Gastroesophageal sphincter (tissue), 3 donors: ENCODE results near the gene WDR81.

Experiments used
- CTCF ChIP-seq, 4 experiments: fragments of 200-600 bp in 2 of 4; fragments of 450-650 bp in 2 of 4; sonication (generic) in 1 of 4; IDR thresholded peaks; one replicate each; pipeline ENCODE4 v1.5.1; 2017 to 2019; ENCODE audit warnings: antibody characterized with exemption in 4 of 4, mild to moderate bottlenecking in 2 of 4, moderate library complexity in 2 of 4
- POLR2A ChIP-seq, 2 donors: fragments of 450-650 bp; IDR thresholded peaks; one replicate each; pipeline ENCODE4 v1.6.1; 2017; ENCODE audit warnings: antibody characterized with exemption in 2 of 2, mild to moderate bottlenecking in 2 of 2, moderate library complexity in 1 of 2

DNA sequence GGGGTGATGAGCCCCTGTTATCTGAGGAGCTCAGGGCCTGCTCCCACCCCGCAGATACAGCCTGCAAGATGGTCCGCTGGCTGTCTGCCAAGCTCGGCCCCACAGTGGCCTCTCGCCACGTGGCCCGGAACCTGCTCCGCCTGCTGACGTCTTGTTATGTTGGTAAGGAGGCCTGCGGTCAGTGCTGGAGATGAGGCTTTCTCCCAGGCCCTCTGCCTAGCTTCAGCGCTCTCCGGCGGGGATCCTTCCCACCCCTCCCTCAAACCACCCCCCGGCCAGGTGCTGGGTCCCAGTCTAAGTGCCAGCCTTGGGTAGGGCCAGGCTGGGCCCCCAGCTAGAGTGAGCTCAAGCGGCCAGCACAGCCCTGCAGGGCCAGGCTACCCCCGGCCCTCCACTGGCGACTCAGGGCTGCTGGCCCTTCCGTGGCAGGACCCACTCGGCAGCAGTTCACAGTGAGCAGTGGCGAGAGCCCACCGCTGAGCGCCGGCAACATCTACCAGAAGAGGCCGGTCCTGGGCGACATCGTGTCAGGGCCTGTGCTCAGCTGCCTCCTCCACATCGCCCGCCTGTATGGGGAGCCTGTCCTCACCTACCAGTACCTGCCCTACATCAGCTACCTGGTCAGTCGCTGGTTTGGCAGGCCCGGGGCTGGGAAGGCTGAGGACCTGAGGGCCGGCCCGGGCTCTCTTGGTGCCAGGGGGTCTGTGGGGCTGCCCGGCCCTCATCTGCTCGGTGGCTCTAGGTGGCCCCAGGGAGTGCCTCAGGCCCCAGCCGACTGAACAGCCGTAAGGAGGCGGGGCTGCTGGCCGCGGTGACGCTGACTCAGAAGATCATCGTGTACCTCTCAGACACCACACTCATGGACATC lies 6.1 kb downstream of the WDR81 start:
- TF ChIP-seq CTCF (IDR thresholded peaks at IDR 0.05) (no peak), POLR2A (IDR thresholded peaks at IDR 0.05) (peak in 1 of 2 donors; percentile 19)
